Esophagus squamous epithelium (tissue), 5 donors: ENCODE data around the gene LRCOL1. TPM values are rescaled to one million over a fixed set of nuclear protein-coding genes. Genes with fewer than 3 reads are reported as not detected.

Source experiments
- DNase-seq: peaks from one replicate; lab custom pipeline; 2025; lab: John Stamatoyannopoulos, UW
- H3K27ac ChIP-seq, 4 donors: fragments of 200-600 bp; sonication (generic); one replicate each; pipeline ENCODE4 v1.5.1; 2016 to 2019; ENCODE audit warnings: mild to moderate bottlenecking in 1 of 4
- H3K27me3 ChIP-seq, 4 donors: fragments of 200-600 bp; sonication (generic); 1 replicate in 3 of 4; 2 replicates in 1 of 4; pipeline versions ENCODE4 v1.5.1 to v1.6.0; 2017 to 2021; ENCODE audit warnings: antibody characterized with exemption in 1 of 4
- H3K36me3 ChIP-seq, 3 donors: fragments of 200-600 bp; sonication (generic); one replicate each; pipeline ENCODE4 v1.5.1; 2016 to 2019
- H3K4me1 ChIP-seq, 3 donors: fragments of 200-600 bp; sonication (generic); one replicate each; pipeline ENCODE4 v1.5.1; 2017 to 2019
- H3K4me3 ChIP-seq, 4 donors: fragments of 200-600 bp; sonication (generic); 1 replicate in 3 of 4; 2 replicates in 1 of 4; pipeline ENCODE4 v1.5.1; 2016 to 2019; ENCODE audit warnings: mild to moderate bottlenecking in 2 of 4, moderate library complexity in 1 of 4
- H3K9me3 ChIP-seq, 3 donors: fragments of 200-600 bp; sonication (generic); one replicate each; pipeline ENCODE4 v1.5.1; 2016 to 2019
- POLR2A ChIP-seq, 4 donors: fragments of 450-650 bp; IDR thresholded peaks; one replicate each; pipeline ENCODE4 v1.6.1; 2017; ENCODE audit warnings: antibody characterized with exemption in 4 of 4, mild to moderate bottlenecking in 4 of 4, moderate library complexity in 3 of 4
- WGBS, 2 donors: methylation state at CpG; one replicate each; pipeline ENCODE4 v1.1.5; 2018; 5-methylcytosine and 5-hydroxymethylcytosine counted together
- intact Hi-C: fragments of 100-400 bp; cut with DNase I; formaldehyde crosslinking; loops from one replicate; pipeline ENCODE4 v1.15.0; 2022
- total RNA-seq, 4 donors: library from RNA; depleted of rRNA; stranded (reverse); fragments of >200 nt; gene quantifications; one replicate each; pipeline ENCODE4 v1.1.0, GENCODE V29; 2016
- TF ChIP-seq, protein P1 (sequence below), 6 experiments: fragments of 450-650 bp in 4 of 6; fragments of 200-600 bp in 2 of 6; sonication (generic) in 2 of 6; IDR thresholded peaks; one replicate each; pipeline ENCODE4 v1.5.1; 2016 to 2019; ENCODE audit warnings: antibody characterized with exemption in 6 of 6, mild to moderate bottlenecking in 4 of 6, moderate library complexity in 4 of 6
- donor health status: DM: yes; HTN: yes; CAD: no.

Gene LRCOL1
- total RNA-seq, 4 donors from 2014 or later = 1.5 TPM; not detected in 3

DNA sequence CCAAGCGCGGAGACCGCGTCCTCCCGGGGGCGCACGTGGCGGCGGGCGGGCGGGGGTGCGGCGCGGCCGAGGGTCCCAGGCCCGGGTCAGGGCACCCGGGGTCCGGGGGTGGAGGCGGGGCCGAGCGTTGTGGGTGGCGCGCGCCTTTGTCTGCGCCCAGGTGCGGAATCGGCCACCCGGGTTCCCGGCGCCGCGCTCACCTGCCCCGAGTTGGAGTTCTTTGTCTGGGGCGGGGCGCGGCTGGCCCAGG lies 50.1 kb downstream of the LRCOL1 start:
- TF ChIP-seq, protein P1, sequence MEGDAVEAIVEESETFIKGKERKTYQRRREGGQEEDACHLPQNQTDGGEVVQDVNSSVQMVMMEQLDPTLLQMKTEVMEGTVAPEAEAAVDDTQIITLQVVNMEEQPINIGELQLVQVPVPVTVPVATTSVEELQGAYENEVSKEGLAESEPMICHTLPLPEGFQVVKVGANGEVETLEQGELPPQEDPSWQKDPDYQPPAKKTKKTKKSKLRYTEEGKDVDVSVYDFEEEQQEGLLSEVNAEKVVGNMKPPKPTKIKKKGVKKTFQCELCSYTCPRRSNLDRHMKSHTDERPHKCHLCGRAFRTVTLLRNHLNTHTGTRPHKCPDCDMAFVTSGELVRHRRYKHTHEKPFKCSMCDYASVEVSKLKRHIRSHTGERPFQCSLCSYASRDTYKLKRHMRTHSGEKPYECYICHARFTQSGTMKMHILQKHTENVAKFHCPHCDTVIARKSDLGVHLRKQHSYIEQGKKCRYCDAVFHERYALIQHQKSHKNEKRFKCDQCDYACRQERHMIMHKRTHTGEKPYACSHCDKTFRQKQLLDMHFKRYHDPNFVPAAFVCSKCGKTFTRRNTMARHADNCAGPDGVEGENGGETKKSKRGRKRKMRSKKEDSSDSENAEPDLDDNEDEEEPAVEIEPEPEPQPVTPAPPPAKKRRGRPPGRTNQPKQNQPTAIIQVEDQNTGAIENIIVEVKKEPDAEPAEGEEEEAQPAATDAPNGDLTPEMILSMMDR (IDR thresholded peaks at IDR 0.05) = no peak
- no peak for TF ChIP-seq POLR2A (IDR thresholded peaks at IDR 0.05)
- peaks cover 0 to 10% (median 0%) of the 10 kb centered on the region in 4 donors for H3K27me3 ChIP-seq
- WGBS, 2 donors = no CpG with 5 or more reads among the region's 36 CpGs
- DNase-seq = no peak
- H3K9me3 ChIP-seq = no peaks in the 10 kb centered on the region
- peak overlapping the region in 3 of 4 donors; percentile 11 to 52 (median 50) for H3K27ac ChIP-seq
- H3K4me3 ChIP-seq = peak overlapping the region; percentile 51 to 73 (median 59)
- H3K4me1 ChIP-seq = peaks cover 13 to 30% (median 20%) of the 10 kb centered on the region in 3 donors
- intact Hi-C loops = no loop called here
- H3K36me3 ChIP-seq = peaks cover 0 to 6% (median 0%) of the 10 kb centered on the region in 3 donors

DNA sequence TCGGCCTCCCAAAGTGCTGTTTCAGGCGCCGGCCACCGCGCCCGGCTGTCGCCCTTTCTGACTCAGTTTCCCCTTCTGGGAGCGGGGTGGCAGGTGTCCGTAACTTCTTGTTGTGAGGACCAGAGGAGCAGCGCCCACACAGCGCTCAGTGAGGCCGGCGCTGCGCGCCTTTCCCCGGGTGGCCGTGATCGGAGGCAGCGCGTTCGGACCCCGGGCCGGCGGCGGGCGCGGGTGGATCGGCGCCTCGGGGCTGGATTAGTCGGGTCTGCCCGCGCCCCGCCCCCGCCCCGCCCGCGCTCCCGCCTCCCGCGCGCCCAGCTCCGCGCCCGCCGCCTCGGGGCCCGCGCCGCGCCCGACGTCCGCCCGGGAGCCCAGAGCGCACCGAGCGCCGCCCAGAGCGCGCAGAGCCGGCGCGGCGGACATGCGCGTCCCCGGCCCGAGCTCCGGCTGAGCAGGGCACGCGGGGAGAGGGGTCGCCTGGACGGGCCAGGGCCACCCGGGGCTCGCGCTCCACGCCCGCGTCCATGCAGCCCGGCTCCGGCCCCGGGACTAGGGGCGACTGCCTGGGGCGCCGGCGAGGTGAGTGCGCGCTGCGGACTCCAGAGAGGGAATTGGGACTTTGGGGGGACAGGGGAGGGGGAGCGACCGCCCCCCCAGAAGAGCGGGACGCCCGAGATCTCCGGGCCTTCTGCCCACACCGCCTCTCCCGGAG lies 50.6 kb downstream of the LRCOL1 start:
- Histone ChIP-seq H3K9me3 (no peaks in the 10 kb centered on the region), H3K4me1 (peaks cover 13 to 30% (median 20%) of the 10 kb centered on the region in 3 donors), H3K36me3 (peaks cover 0 to 1% (median 0%) of the 10 kb centered on the region in 3 donors), H3K4me3 (peak overlapping the region; percentile 51 to 73 (median 59)), H3K27me3 (peaks cover 0 to 10% (median 0%) of the 10 kb centered on the region in 4 donors), H3K27ac (peak overlapping the region in 3 of 4 donors; percentile 11 to 52 (median 50))
- intact Hi-C loops = no loop called here
- 0% methylated on average over 4 of the region's 98 CpGs; no CpG with 5 or more reads in 1 of the 2 donors for WGBS, 2 donors
- TF ChIP-seq, protein P1 (IDR thresholded peaks at IDR 0.05) = no peak
- peak in 1 of 4 donors; percentile 31 for TF ChIP-seq POLR2A (IDR thresholded peaks at IDR 0.05)
- no peak for DNase-seq

DNA sequence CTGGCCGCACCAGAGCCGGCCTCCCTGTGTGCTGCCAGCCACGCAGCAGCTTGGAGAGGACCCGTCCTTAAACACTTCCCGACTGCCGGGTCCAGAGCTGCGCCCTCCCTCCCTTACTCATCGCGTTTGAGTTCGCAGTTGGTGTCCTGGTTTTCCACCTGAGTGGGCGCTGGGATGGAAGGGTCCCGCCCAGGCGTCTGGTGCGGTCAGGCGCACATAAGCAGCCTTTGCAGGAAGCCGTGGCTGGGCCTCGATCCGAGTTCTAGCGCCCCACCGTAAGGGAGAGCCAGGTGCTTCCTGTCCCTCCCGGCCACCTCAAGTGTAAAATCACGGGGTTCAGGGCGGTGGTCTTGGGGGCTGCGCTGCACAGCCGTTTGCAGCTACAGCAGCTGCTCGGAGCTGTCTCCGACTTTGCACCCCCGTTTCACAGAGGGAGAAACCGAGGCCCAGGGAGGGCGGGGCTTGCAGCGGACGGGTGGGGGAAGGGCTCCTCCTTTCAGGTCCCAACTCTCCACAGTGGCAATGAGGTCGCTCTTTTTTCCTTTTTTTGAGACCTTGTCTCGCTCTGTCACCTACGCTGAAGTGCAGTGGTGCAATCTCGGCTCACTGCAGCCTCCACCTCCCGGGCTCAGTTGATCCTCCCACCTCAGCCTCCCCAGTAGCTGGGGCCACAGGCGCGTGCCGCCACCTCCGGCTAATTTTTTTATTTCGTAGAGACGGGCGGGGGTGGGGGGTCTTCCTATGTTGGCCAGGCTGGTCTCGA lies 51.3 kb downstream of the LRCOL1 start:
- TF ChIP-seq POLR2A (IDR thresholded peaks at IDR 0.05) = no peak
- TF ChIP-seq, protein P1 (IDR thresholded peaks at IDR 0.05) = no peak

DNA sequence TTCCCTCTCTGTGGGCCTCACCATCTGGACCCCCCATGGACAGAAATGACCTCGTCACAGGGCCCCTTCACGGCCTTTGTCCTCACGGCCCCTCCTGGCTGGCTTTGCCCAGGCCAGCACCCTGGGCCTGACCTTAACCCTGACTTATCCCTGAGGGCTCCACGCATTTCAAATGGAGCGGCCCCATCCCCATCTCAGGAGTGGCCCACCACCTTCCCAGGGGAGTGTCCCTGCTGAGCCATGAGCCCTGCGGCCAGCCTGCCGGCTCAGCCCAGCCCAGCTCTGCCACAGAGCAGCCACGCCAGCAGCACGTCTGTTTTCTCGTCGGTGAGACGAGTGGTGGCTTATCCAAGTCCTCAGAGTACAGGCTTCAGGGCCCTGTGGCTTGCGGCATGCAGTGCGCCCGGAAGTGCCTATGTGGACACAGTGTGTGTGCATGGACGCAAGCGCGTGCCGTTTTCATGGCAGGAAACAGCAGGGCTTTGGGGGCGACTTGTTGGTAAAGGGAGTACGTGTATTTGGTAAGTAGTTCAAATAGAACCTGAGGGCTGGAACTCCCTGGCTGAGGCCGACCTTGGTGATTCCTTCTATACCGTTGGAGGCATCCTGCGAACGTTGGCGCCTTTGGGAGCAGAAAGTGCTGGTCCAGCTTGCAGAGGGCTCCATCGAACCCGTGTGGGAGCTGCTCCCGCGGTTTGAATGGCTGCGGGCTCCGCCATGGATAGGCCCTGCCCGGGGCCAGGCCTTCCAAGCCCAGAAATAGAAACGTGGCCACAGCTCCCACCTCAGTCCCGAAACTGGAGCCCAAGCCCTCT lies 52.1 kb downstream of the LRCOL1 start:
- no peak for DNase-seq
- WGBS, 2 donors = 59 to 64% methylated on average over 6 to 13 of the region's 35 CpGs
- Histone ChIP-seq H3K4me1 (peaks cover 13 to 30% (median 20%) of the 10 kb centered on the region in 3 donors), H3K27ac (no peak overlapping the region), H3K36me3 (peaks cover 0 to 11% (median 0%) of the 10 kb centered on the region in 3 donors), H3K4me3 (no peak overlapping the region), H3K27me3 (peaks cover 0 to 10% (median 0%) of the 10 kb centered on the region in 4 donors), H3K9me3 (no peaks in the 10 kb centered on the region)
- no peak for TF ChIP-seq POLR2A (IDR thresholded peaks at IDR 0.05)
- TF ChIP-seq, protein P1 (IDR thresholded peaks at IDR 0.05) = no peak
- intact Hi-C loops = no loop called here

More for the DNA sequence above, 51.3 kb downstream of the LRCOL1 start:
- H3K4me1 ChIP-seq = peaks cover 13 to 30% (median 20%) of the 10 kb centered on the region in 3 donors
- H3K36me3 ChIP-seq = peaks cover 0 to 3% (median 0%) of the 10 kb centered on the region in 3 donors
- intact Hi-C loops = no loop called here
- 51 to 58% methylated on average over 15 of the region's 45 CpGs for WGBS, 2 donors
- no peak overlapping the region for H3K27ac ChIP-seq
- peak overlapping the region; percentile 51 to 73 (median 59) for H3K4me3 ChIP-seq
- no peak for DNase-seq
- no peaks in the 10 kb centered on the region for H3K9me3 ChIP-seq
- peaks cover 0 to 10% (median 0%) of the 10 kb centered on the region in 4 donors for H3K27me3 ChIP-seq
